LNCaP clone FGC (cell line): ENCODE data around the gene BASP1.

ENCODE experiments used
- DNase-seq: peaks from one replicate; pipeline ENCODE4 v3.0.0-alpha.2; 2011; ENCODE audit warnings: low read depth
- H3K4me3 ChIP-seq: 2 replicates; pipeline ENCODE4 v1.5.1; 2011; ENCODE audit warnings: mild to moderate bottlenecking, low read depth, low read length, control low read depth
- TF ChIP-seq, protein P1 (sequence below): IDR thresholded peaks from 2 replicates; pipeline ENCODE4 v1.5.1; 2012; ENCODE audit warnings: mild to moderate bottlenecking; ENCODE audit not compliant: control insufficient read depth, insufficient read depth; ENCODE audit errors: extremely low read depth

The BASP1 gene

DNA sequence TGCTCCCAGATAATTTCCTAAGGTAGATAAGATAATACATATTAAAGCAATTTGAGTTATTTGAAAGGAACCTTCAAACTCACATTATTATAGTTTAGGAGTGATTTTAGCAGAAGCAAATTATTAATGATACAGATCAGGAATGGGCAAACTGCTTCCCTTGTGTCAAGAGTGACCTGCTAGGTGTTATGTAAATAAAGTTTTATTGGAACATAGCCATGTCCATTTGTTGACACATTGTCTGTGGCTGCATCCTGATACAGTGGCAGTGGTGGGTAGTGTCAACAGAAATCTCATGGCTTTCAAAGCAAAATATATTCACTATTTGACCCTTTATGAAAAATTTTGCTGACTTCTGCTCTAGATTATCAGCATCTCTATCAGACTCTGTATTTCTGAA lies 11.4 kb upstream of the BASP1 start:
- no peak overlapping the region for H3K4me3 ChIP-seq
- TF ChIP-seq, protein P1, sequence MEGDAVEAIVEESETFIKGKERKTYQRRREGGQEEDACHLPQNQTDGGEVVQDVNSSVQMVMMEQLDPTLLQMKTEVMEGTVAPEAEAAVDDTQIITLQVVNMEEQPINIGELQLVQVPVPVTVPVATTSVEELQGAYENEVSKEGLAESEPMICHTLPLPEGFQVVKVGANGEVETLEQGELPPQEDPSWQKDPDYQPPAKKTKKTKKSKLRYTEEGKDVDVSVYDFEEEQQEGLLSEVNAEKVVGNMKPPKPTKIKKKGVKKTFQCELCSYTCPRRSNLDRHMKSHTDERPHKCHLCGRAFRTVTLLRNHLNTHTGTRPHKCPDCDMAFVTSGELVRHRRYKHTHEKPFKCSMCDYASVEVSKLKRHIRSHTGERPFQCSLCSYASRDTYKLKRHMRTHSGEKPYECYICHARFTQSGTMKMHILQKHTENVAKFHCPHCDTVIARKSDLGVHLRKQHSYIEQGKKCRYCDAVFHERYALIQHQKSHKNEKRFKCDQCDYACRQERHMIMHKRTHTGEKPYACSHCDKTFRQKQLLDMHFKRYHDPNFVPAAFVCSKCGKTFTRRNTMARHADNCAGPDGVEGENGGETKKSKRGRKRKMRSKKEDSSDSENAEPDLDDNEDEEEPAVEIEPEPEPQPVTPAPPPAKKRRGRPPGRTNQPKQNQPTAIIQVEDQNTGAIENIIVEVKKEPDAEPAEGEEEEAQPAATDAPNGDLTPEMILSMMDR: no peak
- peak; percentile 35 for DNase-seq

DNA sequence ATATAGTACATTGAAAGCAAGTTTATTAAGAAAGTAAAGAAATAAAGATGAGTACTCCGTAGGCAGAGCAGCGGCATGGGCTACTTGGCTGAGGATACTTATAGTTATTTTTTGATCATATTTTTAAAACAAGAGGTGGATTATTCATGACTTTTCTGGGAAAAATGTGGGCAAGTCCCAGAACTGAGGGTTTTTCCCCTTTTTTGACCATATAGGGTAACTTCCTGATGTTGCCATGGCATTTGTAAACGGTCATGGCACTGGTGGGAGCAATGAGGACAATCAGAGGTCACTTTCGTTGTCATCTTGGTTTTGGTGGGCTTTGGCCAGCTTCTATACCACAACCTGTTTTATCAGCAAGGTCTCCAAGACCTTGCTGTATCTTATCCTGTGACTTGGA lies 5.2 kb upstream of the BASP1 start:
- H3K4me3 ChIP-seq: no peak overlapping the region
- DNase-seq: no peak
- TF ChIP-seq, protein P1: no peak

DNA sequence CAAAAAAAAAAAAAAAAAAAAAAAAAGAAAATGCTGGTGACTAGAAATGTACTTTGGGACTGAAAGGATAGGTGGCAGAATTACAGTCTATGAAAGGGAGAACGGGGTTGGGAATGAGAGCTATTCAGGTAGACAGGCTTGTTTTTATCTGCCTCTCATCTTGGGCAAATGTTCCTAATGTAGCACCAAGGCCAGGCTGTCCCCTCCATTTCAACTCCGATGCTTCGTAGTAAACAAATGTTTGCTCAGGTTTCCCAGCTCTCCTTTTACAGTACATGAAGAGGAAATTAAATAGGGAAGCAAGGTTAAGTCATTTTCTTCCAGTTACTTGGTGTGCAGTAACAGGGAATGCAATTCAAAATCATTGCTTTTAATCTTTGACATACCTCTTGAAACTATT lies 4.4 kb upstream of the BASP1 start:
- peak; percentile 61 for DNase-seq
- H3K4me3 ChIP-seq: no peak overlapping the region; the same call in 1 of the 2 replicates
- TF ChIP-seq, protein P1: 0 out of 2 replicates have a peak, but pooled peaks have one; percentile 1

DNA sequence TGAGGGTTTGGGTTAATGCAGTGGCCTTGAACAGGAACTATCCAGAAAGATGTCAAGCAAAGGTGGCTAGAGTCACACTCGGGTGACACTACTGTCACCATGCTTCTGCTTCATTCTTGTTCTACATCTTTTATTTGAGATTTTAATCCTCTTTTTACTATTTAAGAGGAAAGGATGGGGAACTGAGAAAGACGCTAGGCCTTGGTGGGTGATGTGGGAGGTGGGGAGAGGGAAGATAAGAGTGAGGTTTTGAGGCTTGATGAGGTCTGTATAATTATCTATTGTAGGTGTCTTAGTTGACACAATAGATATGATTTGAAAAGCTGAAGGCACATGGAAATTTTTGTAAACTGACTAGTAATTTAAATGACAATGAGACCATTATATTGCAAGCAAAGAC lies 3.5 kb upstream of the BASP1 start:
- no peak overlapping the region for H3K4me3 ChIP-seq
- DNase-seq: no peak
- TF ChIP-seq, protein P1: no peak

DNA sequence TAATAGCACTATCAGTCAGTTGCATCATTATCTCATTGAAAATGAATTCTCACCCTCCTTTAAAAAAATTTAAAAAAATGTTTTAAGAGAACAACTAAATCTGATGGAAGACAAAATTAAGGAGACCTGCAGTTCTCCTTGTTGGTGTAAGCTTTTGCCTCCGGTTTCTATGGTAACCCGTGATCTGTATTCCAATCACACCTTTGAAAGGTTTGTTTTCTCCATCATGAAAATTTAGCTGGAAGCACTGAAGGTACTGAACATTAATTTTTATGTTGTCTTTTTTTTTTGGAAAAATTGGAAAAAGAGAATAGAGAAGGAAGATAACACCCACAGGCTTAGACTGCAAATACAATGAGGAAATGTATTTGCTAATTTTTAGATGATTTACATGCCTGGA lies 2.5 kb upstream of the BASP1 start:
- no peak overlapping the region for H3K4me3 ChIP-seq
- TF ChIP-seq, protein P1: no peak
- no peak for DNase-seq

DNA sequence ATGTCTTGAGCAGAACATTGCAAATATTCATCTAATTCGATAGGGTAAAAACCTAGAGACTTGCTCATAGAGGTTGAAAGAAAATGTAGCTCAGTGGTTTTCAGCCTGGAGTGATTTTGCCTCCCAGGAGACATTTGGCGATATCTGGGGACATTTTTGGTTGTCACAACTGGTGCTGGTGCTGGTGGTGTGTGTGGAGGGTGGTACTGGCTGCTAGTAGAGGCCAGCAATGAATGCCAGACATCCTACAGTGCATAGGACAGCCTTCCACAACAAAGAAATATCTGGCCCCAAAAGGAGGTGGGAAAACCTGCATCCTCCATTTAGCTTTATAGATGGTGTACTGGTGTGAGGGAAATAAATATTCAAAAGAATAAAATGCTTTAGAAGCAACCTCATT lies 2.1 kb upstream of the BASP1 start:
- TF ChIP-seq, protein P1: no peak
- no peak for DNase-seq
- H3K4me3 ChIP-seq: no peak overlapping the region

DNA sequence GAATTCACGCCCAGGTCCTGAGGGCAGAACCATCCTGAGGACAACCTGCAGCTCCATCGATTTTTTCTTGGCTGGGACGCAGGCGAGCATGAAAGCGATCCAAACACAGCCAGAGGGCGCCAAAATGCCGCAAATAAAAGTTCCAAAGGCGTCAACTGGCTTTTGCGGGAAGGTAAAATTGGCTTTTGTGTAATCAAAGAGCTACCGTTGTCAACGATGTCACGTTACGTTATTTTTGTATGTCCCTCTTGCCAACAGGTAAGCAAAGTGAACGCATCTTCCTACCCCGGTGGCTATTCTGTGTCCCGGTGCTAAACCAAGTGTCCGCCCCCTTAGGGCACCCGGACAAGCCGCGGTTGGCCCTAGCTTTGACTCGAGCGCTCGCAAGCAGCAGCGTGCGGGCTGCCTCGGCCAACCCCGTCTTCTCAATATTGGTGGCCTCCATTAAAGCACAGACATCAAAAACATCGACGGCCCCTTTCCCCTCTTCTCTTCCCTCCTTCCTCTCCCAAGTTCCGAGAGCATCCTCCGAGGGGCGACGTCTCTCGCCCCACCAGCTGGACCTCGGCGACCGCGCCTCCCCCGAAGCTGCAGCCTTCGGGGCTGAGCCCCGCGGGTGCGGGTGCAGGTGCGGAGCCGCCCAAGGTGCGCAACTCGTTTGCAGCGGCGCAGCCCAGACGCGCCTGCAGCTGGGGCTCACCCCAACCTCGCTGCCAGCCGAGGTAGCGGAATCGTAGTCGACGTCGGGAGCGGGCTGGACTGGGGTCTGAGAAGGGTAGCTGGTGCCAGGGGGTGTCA lies 1.1 kb upstream of the BASP1 start:
- DNase-seq: peak; percentile 63
- H3K4me3 ChIP-seq: no peak overlapping the region
- TF ChIP-seq, protein P1: peak; percentile 84
